Measurements from ENCODE around the gene NRN1.

The NRN1 gene

DNA sequence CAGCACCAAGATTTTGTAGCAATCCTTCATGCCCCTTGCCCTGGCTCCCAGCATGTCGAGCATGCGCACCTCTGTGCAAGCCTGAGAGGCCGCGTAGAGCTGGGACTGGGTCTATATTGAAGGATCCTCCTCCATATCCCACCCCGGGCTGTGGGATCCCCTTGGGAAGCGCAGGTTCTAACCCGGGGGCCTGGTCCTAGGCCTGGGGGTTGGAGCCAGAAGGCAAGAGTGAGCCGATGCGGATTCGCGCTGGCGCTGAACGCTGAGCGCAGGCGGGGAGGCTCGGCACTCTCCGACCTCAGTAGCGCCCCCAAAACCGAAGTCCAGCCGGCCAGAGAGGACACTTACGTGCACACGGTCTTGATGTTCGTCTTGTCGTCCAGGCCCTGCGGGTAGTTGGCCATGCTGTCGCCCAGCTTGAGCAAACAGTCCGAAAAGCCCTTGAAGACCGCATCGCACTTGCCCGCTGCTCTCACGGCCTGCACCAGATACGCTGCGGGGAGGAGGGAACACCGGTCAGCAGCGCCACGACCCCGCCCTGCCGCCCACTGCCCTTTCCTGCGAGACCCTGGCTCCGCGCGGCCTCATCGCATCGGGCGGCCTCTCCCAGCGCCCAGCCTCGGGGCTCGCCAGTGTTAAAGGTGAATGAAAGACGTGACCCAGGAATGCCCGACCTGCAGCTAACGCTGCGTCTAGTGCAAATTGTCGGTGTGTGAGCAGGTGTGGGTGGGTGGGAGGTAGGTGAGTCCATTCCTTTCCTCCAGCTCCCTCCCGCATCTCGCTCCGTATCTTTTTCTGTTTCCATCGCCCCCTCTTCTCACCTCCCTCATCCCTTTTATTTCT lies 4.5 kb downstream of the NRN1 start:
- no peak for DNase-seq

- DNase-seq, result no peak
These were observed 5.3 kb downstream of the NRN1 start for GRCh38 chr6:6001443-6001842.

DNA sequence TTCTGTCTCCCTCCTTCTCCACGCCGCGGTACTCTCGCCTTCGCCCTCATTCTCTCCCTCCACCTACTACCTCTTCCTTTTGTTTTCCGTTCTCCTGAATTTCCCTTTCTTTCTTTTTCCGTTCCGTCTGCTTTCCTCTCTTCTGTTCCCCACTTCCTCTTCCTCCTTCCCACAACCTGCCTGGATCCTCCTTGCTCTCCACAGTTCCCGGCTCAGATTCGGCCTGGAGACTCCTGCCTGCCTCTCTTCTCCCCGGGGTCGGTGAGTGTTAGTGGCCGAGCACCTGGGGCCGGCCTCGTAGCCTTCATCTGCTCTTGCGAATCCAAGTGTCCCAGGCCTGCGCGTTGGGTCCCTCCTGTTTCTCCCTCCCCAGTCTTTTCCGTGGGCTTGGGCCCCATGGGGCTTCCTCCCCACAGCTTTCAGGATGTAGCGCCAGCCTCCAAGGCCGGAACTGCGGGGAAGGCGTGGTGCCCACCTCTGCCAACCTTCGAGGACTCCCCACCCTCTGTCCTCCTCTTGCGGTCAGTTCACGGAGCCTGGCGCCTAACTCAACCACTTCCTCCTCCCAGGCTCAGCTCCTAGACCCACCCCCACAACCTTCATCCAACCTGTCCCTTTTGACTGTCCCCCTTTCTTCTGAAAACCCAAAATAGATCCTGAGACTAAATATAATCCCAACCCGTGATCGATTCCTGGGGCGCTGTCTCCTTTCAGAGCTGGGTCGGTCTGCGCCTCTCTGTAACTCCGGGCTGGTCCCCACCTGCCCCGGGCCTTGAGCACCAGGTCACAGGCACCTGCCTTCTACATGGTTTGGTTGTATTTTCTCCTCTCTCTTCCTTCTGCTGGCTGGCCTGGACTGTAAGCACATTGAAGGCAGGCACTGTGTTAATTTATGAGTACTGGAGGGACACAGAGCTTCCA lies 6.8 kb downstream of the NRN1 start:
- no peak for DNase-seq

DNA sequence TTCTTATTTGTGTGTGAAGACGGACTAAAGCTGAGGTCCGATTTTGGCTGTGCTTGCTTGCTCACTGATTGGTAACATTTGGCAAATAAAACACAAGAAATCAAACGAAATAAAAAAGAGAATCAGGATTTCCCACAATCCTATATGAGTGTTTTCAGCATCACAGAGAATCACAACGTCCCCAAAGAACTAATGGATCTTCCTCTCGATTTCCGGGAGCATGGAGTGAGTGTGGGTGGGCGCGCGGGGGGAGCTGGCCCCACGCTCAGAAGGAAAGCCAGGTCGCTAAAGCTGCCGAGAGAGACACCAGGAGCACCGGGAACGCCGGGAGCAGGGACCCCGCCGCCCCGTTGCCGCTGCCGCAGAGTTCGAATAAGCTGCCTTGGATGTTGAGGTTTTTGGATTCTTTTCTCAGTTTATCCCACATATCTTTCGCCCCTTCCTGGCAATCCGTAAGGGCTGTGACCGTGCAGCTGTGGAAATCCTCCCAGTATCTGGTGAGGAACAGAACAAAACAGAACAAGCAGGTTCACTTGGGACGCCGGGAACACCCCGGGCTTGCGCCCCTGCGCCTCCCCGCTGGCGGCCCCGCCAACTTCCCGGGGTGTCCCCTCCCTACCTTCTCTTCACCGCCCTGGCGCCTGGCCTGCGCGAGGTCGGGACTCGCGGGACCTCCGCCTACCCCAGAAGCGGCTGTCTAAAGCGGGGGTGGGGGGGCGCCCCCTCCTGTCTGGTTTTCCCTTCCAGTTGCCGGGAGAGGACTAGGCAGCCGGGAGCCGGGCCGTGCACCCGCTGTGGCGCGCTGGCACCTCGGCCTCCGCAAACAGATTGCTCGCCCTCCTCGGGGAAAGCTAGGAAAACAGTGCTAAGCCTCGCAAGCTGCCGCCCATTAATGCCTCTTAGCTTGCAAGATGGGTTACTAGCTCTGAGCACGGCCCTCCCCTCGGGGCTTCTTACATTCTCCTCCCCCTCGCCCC lies 7.7 kb downstream of the NRN1 start:
- DNase-seq, result no peak

DNA sequence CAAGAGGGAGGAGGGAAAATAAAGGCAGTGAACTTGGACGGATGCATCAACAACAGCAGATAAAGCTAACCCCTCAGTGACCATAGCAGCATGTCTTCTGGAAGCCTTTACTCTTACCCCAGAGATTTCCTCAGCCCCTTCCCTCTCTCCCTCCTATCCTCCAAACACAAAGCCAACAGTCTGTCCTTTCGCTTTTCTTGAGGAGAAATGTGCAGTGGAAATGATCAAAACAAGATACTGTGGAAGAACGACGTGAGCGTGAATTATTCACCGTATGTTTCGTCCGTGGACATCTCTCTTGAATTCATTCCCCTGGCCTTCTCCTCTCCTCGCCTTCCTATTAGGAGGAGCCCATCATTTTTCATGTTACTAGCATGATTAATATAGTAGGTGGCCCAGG lies 8.5 kb downstream of the NRN1 start:
- DNase-seq, result no peak

GRCh38 chr6:5997420-5997987 lies 9.2 kb downstream of the NRN1 start:
- no peak for DNase-seq

- DNase-seq, result no peak
These were observed 9.9 kb downstream of the NRN1 start for GRCh38 chr6:5996714-5997419.

- DNase-seq, result no peak
These were observed 10.6 kb downstream of the NRN1 start for GRCh38 chr6:5995949-5996713.

GRCh38 chr6:5995658-5995948 lies 11.1 kb downstream of the NRN1 start:
- no peak for DNase-seq

DNA sequence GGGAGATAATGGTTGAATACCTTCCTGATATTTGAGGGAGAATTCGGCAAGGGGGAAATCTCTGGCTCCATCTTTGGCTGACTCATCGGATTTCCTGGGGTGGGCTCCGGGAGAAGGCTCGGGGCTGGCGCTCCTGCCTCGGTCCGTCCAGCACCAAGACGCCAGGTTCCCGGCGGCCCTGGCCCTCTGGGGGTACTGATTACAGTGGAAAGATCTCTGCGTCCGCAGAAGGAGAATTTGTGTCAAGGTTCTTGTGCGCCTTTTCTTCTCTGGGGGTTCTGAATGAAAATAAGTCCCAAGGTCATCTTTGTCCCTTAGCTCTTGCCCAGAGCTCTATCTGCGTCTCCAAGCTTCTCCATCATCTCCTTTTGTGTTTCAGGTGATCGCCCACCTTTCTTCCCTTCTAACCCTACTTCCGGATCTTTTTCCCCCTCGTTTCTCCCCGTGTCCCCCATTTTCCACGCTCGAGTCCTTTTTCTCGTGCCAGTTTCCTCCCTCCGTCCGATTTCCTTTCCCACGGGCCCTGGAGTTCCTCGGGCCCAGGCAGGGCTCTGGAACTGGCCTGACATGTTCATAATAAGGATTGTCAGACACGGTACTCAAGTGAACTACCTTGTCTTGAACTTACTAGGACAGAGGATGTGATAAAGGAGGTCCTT lies 11.6 kb downstream of the NRN1 start:
- no peak for DNase-seq

DNA sequence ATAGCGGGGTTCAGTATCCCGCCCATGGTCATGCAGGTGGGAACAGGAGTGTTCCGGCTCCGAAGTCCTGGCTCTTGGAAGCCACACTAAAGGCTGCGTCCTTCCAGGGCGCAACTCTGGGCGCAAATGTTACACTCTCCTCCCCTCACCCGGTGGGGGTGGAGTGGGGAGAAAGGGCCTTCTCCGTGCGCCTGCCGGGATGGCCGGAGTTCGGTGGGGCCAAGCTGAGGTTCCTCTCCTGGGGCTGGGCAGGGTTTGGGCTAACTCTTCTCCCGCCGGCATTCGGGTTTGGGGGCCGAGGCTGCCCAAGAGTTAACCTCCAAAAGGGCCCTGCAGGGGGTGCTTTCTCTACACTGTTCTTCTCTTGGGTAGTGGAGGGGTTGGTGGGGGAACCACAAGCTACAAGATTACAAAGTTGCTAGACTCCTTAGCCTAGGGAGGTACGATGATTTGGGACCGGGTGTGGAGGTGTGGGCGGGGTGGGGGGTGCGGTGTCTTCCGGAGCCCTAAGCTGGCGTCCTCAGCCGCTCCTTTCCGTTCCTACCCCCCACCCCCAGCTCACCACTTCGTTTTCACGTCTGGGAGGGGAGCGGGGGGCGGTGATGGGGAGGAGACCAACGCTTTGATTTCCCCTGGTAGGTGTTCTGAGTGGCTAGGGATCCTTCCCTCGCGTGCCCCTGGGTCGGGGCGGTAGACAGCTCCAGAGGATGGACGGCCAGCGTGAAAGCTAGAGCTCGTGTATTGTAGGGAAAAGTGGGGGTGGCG lies 12.3 kb downstream of the NRN1 start:
- DNase-seq, result no peak

- DNase-seq, result no peak
These were observed 14.0 kb downstream of the NRN1 start for GRCh38 chr6:5992551-5993225.

DNA sequence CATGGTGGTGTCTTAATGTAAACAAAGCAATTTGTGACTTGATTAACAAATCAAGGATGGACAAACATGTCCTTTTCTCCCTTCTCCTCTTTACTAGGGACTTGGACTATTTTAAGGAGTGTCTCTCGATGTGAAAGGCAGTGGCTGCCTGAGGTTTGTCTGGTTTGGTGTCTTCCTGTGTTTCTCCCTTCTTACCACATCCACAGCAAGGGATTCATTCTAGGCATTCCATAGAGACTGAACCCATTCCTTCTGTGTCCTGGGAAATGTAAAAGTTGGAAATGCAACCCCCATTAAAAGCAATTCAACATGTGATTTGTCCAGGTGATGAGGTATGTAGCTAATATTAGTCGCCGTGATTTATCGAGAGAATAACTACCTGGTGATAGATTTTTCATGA lies 15.9 kb downstream of the NRN1 start:
- no peak for DNase-seq

DNA sequence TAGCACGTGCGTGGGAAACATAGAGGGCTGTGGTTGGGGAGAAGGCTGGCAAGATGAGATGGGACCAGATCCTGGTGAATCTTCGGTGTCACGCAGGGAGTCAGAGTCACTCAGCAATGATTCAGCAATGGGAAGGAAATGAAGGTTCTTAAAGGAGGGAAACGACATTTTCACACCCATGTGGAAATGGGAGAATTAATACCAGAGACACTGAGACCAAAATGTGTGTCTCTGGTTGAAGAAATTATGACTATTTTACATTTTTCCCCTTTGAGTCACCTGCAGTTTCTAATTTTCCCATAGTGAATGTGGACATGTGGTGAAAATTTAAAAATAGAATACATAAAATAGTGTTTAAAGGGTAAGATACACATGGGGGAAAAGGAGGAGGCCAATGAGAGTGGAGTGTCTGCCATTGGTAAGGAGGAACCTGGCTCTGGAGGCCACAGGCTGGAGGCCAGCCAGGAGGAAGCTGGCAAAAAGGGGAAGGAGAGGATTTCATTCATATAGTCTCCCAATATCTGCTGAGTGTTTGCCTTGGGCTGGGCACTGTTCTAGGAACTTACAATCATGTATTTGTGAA lies 17.5 kb downstream of the NRN1 start:
- DNase-seq, result no peak

- no peak for DNase-seq
These were observed 19.9 kb downstream of the NRN1 start for GRCh38 chr6:5986861-5987260.

GRCh38 chr6:5984150-5985089 lies 22.3 kb downstream of the NRN1 start:
- DNase-seq, result no peak

All from NCI-H446 treated with DMSO at 0.1 percent for 48 hours (cell line).